ENCODE measurements around the gene EDAR.

Gene EDAR

GRCh38 chr2:108940156-108940555, 48.9 kb downstream of the EDAR start:
- no peak for DNase-seq (ENCODE audit: low spot score)

GRCh38 chr2:108938077-108938710, 50.8 kb downstream of the EDAR start:
- peak; percentile 25 for DNase-seq (ENCODE audit: low spot score)

- DNase-seq (ENCODE audit: low spot score), result no peak
Measured at GRCh38 chr2:108937367-108938017, 51.5 kb downstream of the EDAR start.

- no peak for DNase-seq (ENCODE audit: low spot score)
Measured at GRCh38 chr2:108936866-108937265, 52.2 kb downstream of the EDAR start.

- DNase-seq (ENCODE audit: low spot score), result no peak
Measured at GRCh38 chr2:108936076-108936864, 52.8 kb downstream of the EDAR start.

GRCh38 chr2:108935271-108935741, 53.7 kb downstream of the EDAR start:
- DNase-seq (ENCODE audit: low spot score), result no peak

GRCh38 chr2:108934583-108935245, 54.3 kb downstream of the EDAR start:
- DNase-seq (ENCODE audit: low spot score), result no peak

GRCh38 chr2:108934151-108934550, 54.9 kb downstream of the EDAR start:
- DNase-seq (ENCODE audit: low spot score), result no peak

GRCh38 chr2:108933691-108934117, 55.3 kb downstream of the EDAR start:
- no peak for DNase-seq (ENCODE audit: low spot score)

- no peak for DNase-seq (ENCODE audit: low spot score)
Measured at GRCh38 chr2:108932736-108933332, 56.2 kb downstream of the EDAR start.

- no peak for DNase-seq (ENCODE audit: low spot score)
Measured at GRCh38 chr2:108931372-108931771, 57.6 kb downstream of the EDAR start.

- no peak for DNase-seq (ENCODE audit: low spot score)
Measured at GRCh38 chr2:108929807-108930425, 59.1 kb downstream of the EDAR start.

GRCh38 chr2:108928660-108929377, 60.2 kb downstream of the EDAR start:
- DNase-seq (ENCODE audit: low spot score), result no peak

GRCh38 chr2:108927936-108928659, 60.9 kb downstream of the EDAR start:
- DNase-seq (ENCODE audit: low spot score), result peak; percentile 31

- no peak for DNase-seq (ENCODE audit: low spot score)
Measured at GRCh38 chr2:108927405-108927804, 61.6 kb downstream of the EDAR start.

GRCh38 chr2:108926561-108927380, 62.2 kb downstream of the EDAR start:
- DNase-seq (ENCODE audit: low spot score), result no peak

GRCh38 chr2:108925735-108926134, 63.3 kb downstream of the EDAR start:
- no peak for DNase-seq (ENCODE audit: low spot score)

GRCh38 chr2:108925286-108925685, 63.7 kb downstream of the EDAR start:
- DNase-seq (ENCODE audit: low spot score), result no peak

- no peak for DNase-seq (ENCODE audit: low spot score)
Measured at GRCh38 chr2:108924580-108925251, 64.3 kb downstream of the EDAR start.

Measured in activated CD4-positive, alpha-beta T cell treated with anti-CD3 and anti-CD28 coated beads, Interleukin-2, Interleukin-4, amounts not matched to agents 100 ng/mL and 50 ng/mL, durations not matched to agents 16 hours and 8 hours (primary cell).